Body of pancreas (tissue), 4 donors: ENCODE results near the gene H2BW1. TPM values are rescaled to one million over a fixed set of nuclear protein-coding genes. Genes with fewer than 3 reads are reported as not detected.
"Not testable (repeated sequence)": the region's sequence is repeated elsewhere in the genome, so short reads cannot be mapped to it uniquely, and the experiment has no call there.

Experiments used
- ATAC-seq: fragments of 150-250 bp; one replicate; pipeline ENCODE4 v1.9.1; 2016
- DNase-seq, 4 donors: peaks; one replicate each; pipeline ENCODE4 v3.0.0-alpha.2; 2019
- H3K27ac ChIP-seq, 4 donors: fragments of 200-600 bp; sonication (generic); 1 replicate in 3 of 4; 2 replicates in 1 of 4; pipeline versions ENCODE4 v1.5.1 to v1.6.1; 2016 to 2019; ENCODE audit warnings: mild to moderate bottlenecking in 1 of 4, mixed read lengths in 1 of 4, moderate library complexity in 1 of 4
- H3K27me3 ChIP-seq, 2 donors: fragments of 200-600 bp; sonication (generic); one replicate each; pipeline ENCODE4 v1.6.0; 2016; ENCODE audit warnings: mild to moderate bottlenecking in 1 of 2
- H3K36me3 ChIP-seq, 2 donors: fragments of 200-600 bp; sonication (generic); replicated peaks in 1 of 2; 2 replicates each; pipeline ENCODE4 v1.5.1; 2016; ENCODE audit warnings: low read depth in 2 of 2; ENCODE audit not compliant: insufficient read depth in 1 of 2
- H3K4me1 ChIP-seq: fragments of 200-600 bp; sonication (generic); one replicate; pipeline ENCODE4 v1.6.0; 2016
- H3K4me3 ChIP-seq, 2 donors: fragments of 200-600 bp; sonication (generic); 1 replicate in 1 of 2; 2 replicates in 1 of 2; pipeline ENCODE4 v1.5.1; 2016 to 2019
- H3K9me3 ChIP-seq, 3 donors: fragments of 200-600 bp; sonication (generic); 1 replicate in 2 of 3; 2 replicates in 1 of 3; pipeline ENCODE4 v1.5.1; 2016
- CTCF ChIP-seq, 7 experiments: fragments of 450-650 bp in 4 of 7; fragments of 200-600 bp in 3 of 7; sonication (generic) in 3 of 7; IDR thresholded peaks; one replicate each; pipeline ENCODE4 v1.5.1; 2016 to 2019; ENCODE audit warnings: antibody characterized with exemption in 7 of 7
- POLR2A ChIP-seq, 3 donors: fragments of 450-650 bp; IDR thresholded peaks; one replicate each; pipeline ENCODE4 v1.6.1; 2016; ENCODE audit warnings: antibody characterized with exemption in 3 of 3, mild to moderate bottlenecking in 2 of 3
- WGBS, 2 donors: methylation state at CpG; one replicate each; pipeline ENCODE4 v1.1.5; 2017; 5-methylcytosine and 5-hydroxymethylcytosine counted together
- intact Hi-C: fragments of 100-400 bp; cut with DNase I; formaldehyde crosslinking; loops from one replicate; pipeline ENCODE4 v1.15.1; 2023
- total RNA-seq, 2 donors: library from RNA; depleted of rRNA; stranded (reverse); fragments of >200 nt; gene quantifications; one replicate each; pipeline ENCODE4 v1.1.0, GENCODE V29; 2016

The H2BW1 gene
- total RNA-seq, 2 donors from 2014 or later, result not detected

- H3K27ac ChIP-seq, result no peak within 1 kb of the TSS
- TF ChIP-seq POLR2A (IDR thresholded peaks at IDR 0.05), result no peak
- no peak for TF ChIP-seq CTCF (IDR thresholded peaks at IDR 0.05)
- H3K4me1 ChIP-seq, result no peaks in the 10 kb centered on the region
- intact Hi-C loops, result no loop called here
- DNase-seq (no peak), ATAC-seq (no peak)
- H3K36me3 ChIP-seq, result no peaks in the 10 kb centered on the region
- no peaks in the 10 kb centered on the region for H3K27me3 ChIP-seq
- no peak within 1 kb of the TSS for H3K4me3 ChIP-seq
- 94 to 95% methylated on average over 12 to 38 of the region's 39 CpGs for WGBS, 2 donors
- no peaks in the 10 kb centered on the region for H3K9me3 ChIP-seq
Measured at GRCh38 chrX:104039689-104040505, 26.4 kb upstream of the H2BW1 start, which contains the start of gene H2BW2. H2BW2 (plus strand) TSS chrX:104039956; CDS start chrX:104039995, 39 bp downstream.

GRCh38 chrX:104018126-104018525 is 4.6 kb upstream of the H2BW1 start:
- Histone ChIP-seq H3K9me3 (no peaks in the 10 kb centered on the region), H3K27ac (no peak overlapping the region), H3K4me1 (no peaks in the 10 kb centered on the region), H3K36me3 (no peaks in the 10 kb centered on the region), H3K27me3 (no peaks in the 10 kb centered on the region), H3K4me3 (no peak overlapping the region)
- WGBS, 2 donors, result 76 to 79% methylated on average over 11 of the region's 11 CpGs
- TF ChIP-seq CTCF (IDR thresholded peaks at IDR 0.05) (no peak), POLR2A (IDR thresholded peaks at IDR 0.05) (no peak)
- DNase-seq, result no peak
- intact Hi-C loops, result no loop called here
- ATAC-seq, result no peak

- DNase-seq, H3K27me3 ChIP-seq, H3K4me3 ChIP-seq, H3K4me1 ChIP-seq, H3K36me3 ChIP-seq, H3K9me3 ChIP-seq, ATAC-seq, H3K27ac ChIP-seq, intact Hi-C loops: not testable (repeated sequence)
- WGBS, 2 donors, result 75 to 80% methylated on average over 8 of the region's 8 CpGs
Measured at GRCh38 chrX:104015576-104015975, 2.1 kb upstream of the H2BW1 start.

GRCh38 chrX:104013158-104013557 is 350 bp downstream of the H2BW1 start:
- Histone ChIP-seq H3K36me3 (no peaks in the 10 kb centered on the region), H3K27ac (no peak overlapping the region), H3K4me3 (no peak overlapping the region), H3K27me3 (no peaks in the 10 kb centered on the region), H3K4me1 (no peaks in the 10 kb centered on the region), H3K9me3 (no peaks in the 10 kb centered on the region)
- WGBS, 2 donors, result 97% methylated on average over 24 of the region's 24 CpGs; no CpG with 5 or more reads in 1 of the 2 donors
- intact Hi-C loops, result no loop called here
- ATAC-seq (no peak), DNase-seq (no peak)
- TF ChIP-seq CTCF (IDR thresholded peaks at IDR 0.05), result no peak
- TF ChIP-seq POLR2A (IDR thresholded peaks at IDR 0.05), result no peak

GRCh38 chrX:104008831-104009230 is 4.7 kb downstream of the H2BW1 start:
- Histone ChIP-seq H3K9me3 (no peaks in the 10 kb centered on the region), H3K4me3 (no peak overlapping the region), H3K4me1 (no peaks in the 10 kb centered on the region), H3K27me3 (no peaks in the 10 kb centered on the region), H3K27ac (no peak overlapping the region), H3K36me3 (no peaks in the 10 kb centered on the region)
- DNase-seq (no peak), ATAC-seq (no peak)
- TF ChIP-seq CTCF (IDR thresholded peaks at IDR 0.05), result no peak
- 70 to 79% methylated on average over 5 of the region's 5 CpGs for whole genome bisulfite sequencing, 2 donors
- intact Hi-C loops, result no loop called here
